Umbilical cord (tissue), 2 donors: ENCODE measurements around the gene BRDT. TPM values are rescaled to one million over a fixed set of nuclear protein-coding genes. Genes with fewer than 3 reads are reported as not detected.
A peak's percentile ranks its signal among the peaks of the same experiment; 100 is the strongest.

ENCODE experiments used
- DNase-seq: peaks from one replicate; pipeline ENCODE4 v3.0.0-alpha.2; 2015; ENCODE audit warnings: low spot score
- total RNA-seq: library from RNA; depleted of rRNA; stranded (reverse); fragments of >200 nt; gene quantifications from one replicate; pipeline ENCODE4 v1.2.3, GENCODE V29; 2014; ENCODE audit warnings: low replicate concordance; ENCODE audit not compliant: insufficient read depth

BRDT gene
- total RNA-seq = not detected

DNA sequence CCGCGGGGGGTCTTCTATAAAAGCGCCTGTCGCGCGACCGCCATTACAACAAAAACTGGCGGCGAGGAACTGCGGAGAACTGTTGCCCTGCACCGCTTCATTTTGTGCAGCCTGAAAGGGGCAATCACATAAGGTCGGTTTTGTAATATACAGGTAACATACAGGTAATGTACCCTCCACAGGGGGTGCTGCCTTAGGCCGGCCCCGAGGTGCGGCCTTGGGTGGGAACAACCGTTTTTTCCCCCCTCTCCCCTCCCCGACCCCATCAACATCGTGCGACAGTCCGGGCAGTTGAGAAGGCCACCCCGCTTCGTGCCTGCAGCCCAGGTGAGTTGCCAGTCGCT lies at the start of gene BRDT:
Gene BRDT, plus strand, starts transcription at position 46 of the 344 bp plus-strand sequence. CDS start 13,354 bp downstream, outside the sequence.
- DNase-seq = no peak

DNA sequence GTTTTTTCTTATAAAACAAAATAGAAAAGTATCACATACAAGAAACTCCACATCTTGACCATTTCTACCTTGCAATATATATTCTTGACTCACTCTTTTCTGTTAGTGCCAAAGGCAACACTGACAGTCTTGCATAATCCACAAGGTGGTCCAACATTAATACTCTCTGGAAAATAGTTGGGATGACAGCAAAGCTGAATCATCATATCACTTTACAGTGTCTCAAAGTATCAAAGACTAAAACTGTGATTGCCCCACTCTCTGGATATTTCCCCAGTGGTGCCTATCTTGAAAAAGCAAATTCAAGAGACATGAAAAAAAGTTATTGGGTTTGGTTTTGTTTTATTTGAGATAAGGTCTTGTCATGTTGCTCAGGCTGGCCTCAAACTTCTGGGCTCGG lies 48.6 kb upstream of the BRDT start:
- DNase-seq = no peak

DNA sequence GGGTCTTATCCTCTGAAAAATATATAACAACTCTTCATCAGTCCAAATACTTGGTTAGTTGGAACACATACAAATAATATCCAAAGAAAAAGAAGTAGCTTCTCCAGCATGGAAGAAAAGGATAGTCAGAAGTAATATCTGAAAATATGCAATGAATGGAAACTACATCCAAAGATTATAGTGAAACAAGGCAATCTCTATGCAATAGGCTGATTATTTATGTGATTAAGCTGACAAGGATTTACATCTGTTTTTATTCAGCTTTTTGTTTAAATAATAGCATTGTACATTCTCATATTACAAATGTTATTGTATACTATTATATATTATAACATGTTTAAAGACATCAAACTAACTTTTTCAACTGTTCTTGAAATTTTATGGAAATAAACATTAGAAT lies 48.0 kb upstream of the BRDT start:
- DNase-seq = no peak

DNA sequence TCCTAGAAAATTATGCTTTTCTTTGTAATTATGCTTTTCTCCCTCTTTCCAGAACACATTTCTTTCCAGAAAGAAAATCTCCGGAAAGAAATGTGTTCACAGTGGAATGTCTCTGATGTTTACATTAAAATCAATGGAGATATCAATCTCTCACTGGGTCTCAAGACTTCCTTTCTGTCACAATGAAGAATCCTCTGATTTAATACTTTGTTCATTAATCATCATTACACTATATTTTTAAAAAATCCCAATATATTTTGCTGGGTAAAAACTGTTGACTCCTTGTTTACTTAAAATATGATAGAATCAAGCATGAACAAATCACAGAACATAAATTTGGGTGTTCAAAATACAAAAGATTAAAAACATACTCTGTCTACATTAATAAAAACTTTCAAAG lies 36.9 kb upstream of the BRDT start:
- no peak for DNase-seq

DNA sequence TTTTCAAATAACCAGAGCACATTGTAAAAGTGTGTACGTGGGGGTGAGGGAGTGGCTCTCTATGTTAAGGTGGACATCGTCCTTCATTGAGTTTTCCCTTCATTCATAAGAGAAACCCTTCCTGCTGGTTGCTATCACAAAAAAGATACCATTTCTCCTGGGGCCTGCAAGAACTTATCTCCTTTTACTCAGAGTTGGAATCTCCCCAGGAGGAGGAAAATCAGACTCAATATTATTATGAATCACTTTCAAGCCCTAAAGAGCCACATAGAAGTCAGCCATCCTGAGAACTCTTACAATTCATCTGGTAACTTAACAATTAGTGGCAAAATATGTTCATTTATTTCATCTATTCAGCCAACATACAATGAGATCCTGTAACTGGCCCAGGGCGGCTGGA lies 36.2 kb upstream of the BRDT start:
- peak; percentile 60 for DNase-seq

DNA sequence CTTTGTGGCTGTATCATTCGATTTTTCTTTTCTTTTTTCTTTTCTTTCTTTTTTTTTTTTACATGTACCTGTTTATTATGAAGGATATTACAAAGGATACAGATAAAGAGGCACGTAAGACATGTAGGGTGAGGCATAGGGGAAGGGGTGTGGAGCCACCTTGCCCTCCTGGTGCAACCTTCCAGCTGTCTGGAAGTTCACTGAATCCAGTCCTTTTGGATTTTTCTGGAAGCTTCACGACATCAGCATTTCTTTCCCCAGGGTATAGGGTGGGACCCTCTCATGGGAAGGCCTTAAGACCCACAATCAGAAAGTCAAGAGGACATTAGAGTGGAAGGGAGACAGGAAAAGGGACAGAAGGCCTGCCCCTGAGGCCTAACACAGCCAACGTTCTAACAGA lies 33.2 kb upstream of the BRDT start:
- no peak for DNase-seq

- DNase-seq = no peak
Measured at GRCh38 chr1:91916811-91917460, 32.3 kb upstream of the BRDT start.

GRCh38 chr1:91919962-91920361 lies 29.2 kb upstream of the BRDT start:
- no peak for DNase-seq

- no peak for DNase-seq
Measured at GRCh38 chr1:91924146-91924545, 25.1 kb upstream of the BRDT start.

DNA sequence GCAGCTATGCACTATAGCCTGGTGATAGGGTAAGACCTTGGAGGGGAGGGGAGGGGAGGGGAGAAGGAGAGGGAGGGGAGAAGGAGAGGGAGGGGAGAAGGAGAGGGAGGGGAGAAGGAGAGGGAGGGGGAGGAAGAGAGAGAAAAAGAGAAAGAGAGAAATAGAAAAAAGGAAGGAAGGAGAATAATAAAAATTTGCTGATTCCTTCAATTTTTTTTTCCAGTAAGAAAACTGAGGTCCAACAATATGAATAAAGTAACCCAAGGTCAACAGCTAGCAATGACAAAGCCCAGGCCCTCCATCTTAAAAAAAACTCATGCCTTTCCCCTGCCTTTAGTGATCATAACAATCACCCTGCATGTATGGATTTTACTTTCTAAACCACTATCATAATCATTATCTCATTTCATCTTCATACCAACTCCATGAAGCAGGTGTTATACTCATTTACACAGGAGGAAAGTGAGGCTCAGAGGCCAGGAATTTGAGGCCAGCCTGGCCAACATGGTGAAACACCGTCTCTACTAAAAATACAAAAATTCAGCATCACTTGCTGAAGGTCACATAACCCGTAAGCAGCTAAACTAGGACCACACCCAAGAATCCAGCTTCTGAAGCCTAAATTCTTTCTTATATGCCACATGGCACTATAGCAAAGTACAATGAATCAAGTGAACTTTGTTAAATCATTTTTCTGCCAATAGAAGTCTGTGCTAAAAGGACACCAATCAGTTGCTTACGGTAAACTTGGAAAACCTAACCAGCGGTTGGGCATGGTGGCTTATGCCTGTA lies 23.4 kb upstream of the BRDT start:
- no peak for DNase-seq

GRCh38 chr1:91928026-91928425 lies 21.2 kb upstream of the BRDT start:
- DNase-seq = no peak

- DNase-seq = peak; percentile 76
Measured at GRCh38 chr1:91929250-91929649, 20.0 kb upstream of the BRDT start.

DNA sequence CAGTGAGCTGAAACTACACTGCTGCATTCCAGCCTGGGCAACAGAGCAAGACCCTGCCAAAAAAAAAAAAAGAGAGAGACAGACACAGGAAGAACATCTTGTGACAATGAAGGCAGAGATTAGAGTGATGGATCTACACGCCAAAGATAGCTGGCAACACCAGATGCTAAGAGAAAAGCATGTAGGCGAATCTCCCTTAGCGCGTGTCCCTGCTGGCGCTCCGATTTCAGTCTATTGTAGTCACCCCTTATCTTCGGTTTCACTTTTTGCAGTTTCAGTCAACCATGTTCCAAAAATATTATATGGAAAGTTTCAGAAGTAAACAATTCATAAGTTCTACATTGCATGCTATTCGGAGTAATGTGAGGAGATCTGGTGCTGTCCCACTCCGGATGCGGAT lies 11.6 kb upstream of the BRDT start:
- DNase-seq = no peak

GRCh38 chr1:91940496-91940895 lies 8.7 kb upstream of the BRDT start:
- no peak for DNase-seq

DNA sequence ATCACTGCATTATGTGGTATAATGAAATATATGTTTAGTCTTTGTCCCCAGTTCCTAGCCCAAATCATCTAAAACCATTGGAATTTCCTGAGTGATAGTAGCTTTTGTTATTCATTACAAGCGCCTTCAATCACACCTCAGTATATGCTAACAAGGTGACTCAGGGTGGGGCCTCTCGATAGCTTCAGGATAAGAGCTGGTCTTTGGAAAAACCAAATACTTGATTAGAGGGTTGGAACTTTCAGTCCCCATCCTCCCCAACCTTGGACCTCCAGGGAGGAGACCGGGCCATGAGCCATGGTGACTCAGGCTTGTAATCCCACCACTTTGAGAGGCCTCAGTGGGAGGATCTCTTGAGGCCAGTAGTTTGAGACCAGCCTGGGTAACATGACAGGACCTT lies 5.1 kb upstream of the BRDT start:
- no peak for DNase-seq

- no peak for DNase-seq
Measured at GRCh38 chr1:91948097-91948496, 1.1 kb upstream of the BRDT start.

DNA sequence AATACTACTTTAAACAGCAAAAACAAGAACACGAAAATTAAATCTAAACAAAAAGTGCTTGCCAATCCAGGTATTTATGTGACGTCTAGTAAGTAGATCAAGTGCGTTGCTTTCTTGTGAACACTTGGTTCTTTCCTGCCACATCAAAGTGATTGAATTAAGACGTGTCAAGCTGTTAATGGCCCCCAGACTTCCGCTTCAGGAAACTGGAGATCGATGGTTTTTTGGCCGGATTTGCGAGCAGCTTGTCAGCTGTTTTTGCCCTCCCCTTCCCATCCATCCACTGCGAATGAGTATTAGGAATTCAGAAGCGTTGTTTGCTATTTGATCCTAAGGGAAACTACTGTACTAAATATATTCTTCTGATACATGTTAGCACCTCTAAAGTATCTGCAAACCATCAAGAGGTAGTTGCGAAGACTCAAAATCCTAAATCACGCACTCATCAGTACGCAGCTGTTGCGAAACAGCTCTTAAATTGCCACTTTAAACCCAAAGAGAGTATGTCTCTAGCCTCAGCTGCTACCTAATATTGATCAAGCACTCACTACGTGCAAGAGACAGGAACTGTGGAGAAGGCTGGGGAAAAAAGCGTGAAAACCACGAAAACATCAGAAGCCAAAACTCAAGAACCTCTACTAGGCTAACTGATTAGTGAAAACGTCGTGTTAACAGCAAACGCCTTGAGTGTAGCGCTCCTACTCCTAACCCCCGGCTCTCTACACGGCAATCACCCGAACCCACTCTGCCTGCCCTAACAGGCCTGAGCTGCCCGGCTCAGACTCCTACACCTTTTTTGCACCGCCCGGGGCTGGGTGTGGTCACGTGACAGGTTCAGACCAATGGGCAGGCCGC lies 473 bp upstream of the BRDT start:
- DNase-seq = no peak

- no peak for DNase-seq
Measured at GRCh38 chr1:91952187-91952586, 3.0 kb downstream of the BRDT start.

DNA sequence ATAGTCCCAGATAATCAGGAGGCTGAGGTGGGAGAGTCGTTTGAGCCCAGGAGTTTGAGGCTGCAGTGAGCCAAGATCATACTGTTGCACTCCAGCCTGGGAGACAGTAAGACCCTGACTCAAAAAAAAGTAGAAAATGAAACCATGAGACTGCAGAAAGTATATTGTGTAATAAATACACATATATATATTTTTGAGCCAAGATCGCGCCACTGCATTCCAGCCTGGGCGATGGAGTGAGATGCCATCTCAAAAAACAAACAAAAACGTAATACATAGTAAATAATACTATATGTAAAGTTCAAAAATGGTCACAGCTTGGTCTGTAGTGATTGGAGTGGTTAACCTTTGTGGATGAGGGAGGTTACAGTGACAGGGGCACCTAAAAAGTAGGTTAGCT lies 9.7 kb downstream of the BRDT start:
- DNase-seq = no peak

GRCh38 chr1:91968334-91968733 lies 19.1 kb downstream of the BRDT start:
- DNase-seq = no peak

- DNase-seq = no peak
Measured at GRCh38 chr1:91979383-91979782, 30.2 kb downstream of the BRDT start.

DNA sequence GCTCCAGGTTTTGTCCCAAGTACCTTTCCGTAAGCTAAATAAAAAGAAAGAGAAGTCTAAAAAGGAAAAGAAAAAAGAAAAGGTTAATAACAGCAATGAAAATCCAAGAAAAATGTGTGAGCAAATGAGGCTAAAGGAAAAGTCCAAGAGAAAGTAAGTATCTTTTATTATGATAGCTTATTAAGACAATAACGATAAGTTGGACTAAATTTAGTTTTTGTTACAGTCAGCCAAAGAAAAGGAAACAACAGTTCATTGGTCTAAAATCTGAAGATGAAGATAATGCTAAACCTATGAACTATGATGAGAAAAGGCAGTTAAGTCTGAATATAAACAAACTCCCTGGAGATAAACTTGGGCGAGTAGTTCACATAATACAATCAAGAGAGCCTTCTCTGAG lies 31.5 kb downstream of the BRDT start:
- no peak for DNase-seq
